IMR-90 (cell line): ENCODE results near the gene MYADM. TPM values are rescaled to one million over a fixed set of nuclear protein-coding genes. Genes with fewer than 3 reads are reported as not detected.

Source experiments
- ATAC-seq: fragments of 200-7000 bp; cut with Tn5 transposase; 2 replicates; pipeline ENCODE4 v1.9.1; 2020; ENCODE audit warnings: low read depth, mild to moderate bottlenecking, moderate library complexity
- BruUV-seq: library from RNA; stranded (reverse); fragments of 400-500 nt; replicated peaks from 2 replicates; lab custom pipeline; 2021; lab: Mats Ljungman, UMichigan
- CTCF ChIA-PET: fragments of 300-600 bp; formaldehyde crosslinking; extraction: SDS; loops from one replicate; lab custom pipeline; 2021; ENCODE audit warnings: antibody characterized with exemption; lab: Yijun Ruan, JAX
- POLR2A ChIA-PET: fragments of 300-600 bp; sonication (Branson Sonifier 250); formaldehyde crosslinking; loops from one replicate; lab custom pipeline; 2022; ENCODE audit warnings: antibody characterized with exemption; ENCODE audit not compliant: unreplicated experiment; lab: Charles Lee
- DNase-seq: peaks from one replicate; pipeline ENCODE4 v3.0.0; 2013
- H2AFZ ChIP-seq: replicated peaks from 2 replicates; pipeline ENCODE3; 2013; ENCODE audit warnings: low read length, mild to moderate bottlenecking; ENCODE audit not compliant: poor library complexity
- H2AK5ac ChIP-seq: 2 replicates; pipeline ENCODE4 v1.6.1; 2013; ENCODE audit warnings: low read depth, low read length, inconsistent platforms
- H2AK9ac ChIP-seq: replicated peaks from 2 replicates; pipeline ENCODE3; 2013; ENCODE audit warnings: mild to moderate bottlenecking, low read depth, low read length, moderate library complexity; ENCODE audit not compliant: poor library complexity
- H2BK120ac ChIP-seq: 2 replicates; pipeline ENCODE4 v1.6.1; 2013; ENCODE audit warnings: low read depth, low read length, inconsistent platforms
- H2BK15ac ChIP-seq: 3 replicates; pipeline ENCODE4 v1.6.1; 2013; ENCODE audit warnings: low read depth, low read length, inconsistent platforms
- H2BK20ac ChIP-seq: 2 replicates; pipeline ENCODE4 v1.6.1; 2013; ENCODE audit warnings: low read depth, mild to moderate bottlenecking, inconsistent platforms, low read length, moderate library complexity
- H2BK5ac ChIP-seq: 2 replicates; pipeline ENCODE4 v1.6.1; 2013; ENCODE audit warnings: mild to moderate bottlenecking, low read depth, low read length, inconsistent platforms; ENCODE audit not compliant: poor library complexity, severe bottlenecking
- H3K14ac ChIP-seq: replicated peaks from 2 replicates; pipeline ENCODE4 v1.6.1; 2013; ENCODE audit warnings: low read depth, low read length, inconsistent platforms
- H3K18ac ChIP-seq: 2 replicates; pipeline ENCODE4 v1.6.1; 2013; ENCODE audit warnings: low read depth, low read length, control low read depth
- H3K23ac ChIP-seq: 2 replicates; pipeline ENCODE4 v1.6.1; 2013; ENCODE audit warnings: low read depth, low read length, inconsistent platforms
- H3K27ac ChIP-seq: 2 replicates; pipeline ENCODE4 v1.5.1; 2013; ENCODE audit warnings: mild to moderate bottlenecking, control low read depth, low read length; ENCODE audit not compliant: insufficient read depth
- H3K27me3 ChIP-seq: 2 replicates; pipeline ENCODE4 v1.6.1; 2013; ENCODE audit warnings: low read length; ENCODE audit not compliant: control insufficient read depth, insufficient read depth
- H3K36me3 ChIP-seq: 2 replicates; pipeline ENCODE4 v1.6.1; 2013; ENCODE audit warnings: low read length, mixed read lengths; ENCODE audit not compliant: control insufficient read depth, insufficient read depth
- H3K4ac ChIP-seq: 2 replicates; pipeline ENCODE4 v1.6.1; 2013; ENCODE audit warnings: low read depth, low read length, inconsistent platforms
- H3K4me1 ChIP-seq: 2 replicates; pipeline ENCODE4 v1.6.1; 2013; ENCODE audit warnings: low read length, mixed read lengths; ENCODE audit not compliant: control insufficient read depth, insufficient read depth
- H3K4me2 ChIP-seq: 2 replicates; pipeline ENCODE4 v1.6.1; 2013; ENCODE audit warnings: low read depth, mild to moderate bottlenecking, control low read depth, low read length, moderate library complexity
- H3K4me3 ChIP-seq: 2 replicates; pipeline ENCODE4 v1.5.1; 2013; ENCODE audit warnings: low read depth, mild to moderate bottlenecking, control low read depth, low read length, moderate library complexity; ENCODE audit not compliant: insufficient read depth
- H3K56ac ChIP-seq: 2 replicates; pipeline ENCODE4 v1.6.1; 2013; ENCODE audit warnings: low read length, inconsistent platforms; ENCODE audit not compliant: insufficient read depth; ENCODE audit errors: extremely low read depth
- H3K79me1 ChIP-seq, 2 experiments: 2 replicates each; pipeline ENCODE4 v1.6.1; 2013; ENCODE audit warnings: low read length in 2 of 2, inconsistent platforms in 1 of 2, low read depth in 1 of 2
- H3K9ac ChIP-seq: 2 replicates; pipeline ENCODE4 v1.6.1; 2013; ENCODE audit warnings: low read depth, low read length, control low read depth
- H3K9me1 ChIP-seq: 2 replicates; pipeline ENCODE4 v1.6.1; 2013; ENCODE audit warnings: low read length, inconsistent platforms; ENCODE audit not compliant: insufficient read depth
- H3K9me3 ChIP-seq: 2 replicates; pipeline ENCODE4 v1.6.1; 2013; ENCODE audit warnings: low read length; ENCODE audit not compliant: control insufficient read depth, insufficient read depth
- H4K20me1 ChIP-seq: 2 replicates; pipeline ENCODE4 v1.6.1; 2013; ENCODE audit warnings: low read length, inconsistent platforms; ENCODE audit not compliant: insufficient read depth
- H4K5ac ChIP-seq: 2 replicates; pipeline ENCODE4 v1.6.1; 2013; ENCODE audit warnings: mild to moderate bottlenecking, low read depth, low read length, control low read depth
- H4K8ac ChIP-seq, 2 experiments: 2 replicates each; pipeline ENCODE4 v1.6.1; 2013; ENCODE audit warnings: low read depth in 2 of 2, low read length in 2 of 2, control low read depth in 1 of 2, inconsistent platforms in 1 of 2
- H4K91ac ChIP-seq: 2 replicates; pipeline ENCODE4 v1.6.1; 2013; ENCODE audit warnings: low read depth, low read length, inconsistent platforms; ENCODE audit not compliant: insufficient read depth
- CHD1 ChIP-seq: IDR thresholded peaks from 2 replicates; pipeline ENCODE4 v1.6.1; 2012; ENCODE audit warnings: low read depth, low read length, improper control_type of control experiment
- MAFK ChIP-seq: IDR thresholded peaks from 2 replicates; pipeline ENCODE4 v1.6.1; 2012; ENCODE audit warnings: low read depth, low read length, improper control_type of control experiment
- POLR2A ChIP-seq: IDR thresholded peaks from 2 replicates; pipeline ENCODE4 v1.6.1; 2012; ENCODE audit warnings: mild to moderate bottlenecking, low read depth, low read length
- RAD21 ChIP-seq: IDR thresholded peaks from 2 replicates; pipeline ENCODE4 v1.6.1; 2012; ENCODE audit warnings: low read length, improper control_type of control experiment
- RFX5 ChIP-seq: IDR thresholded peaks from 2 replicates; pipeline ENCODE4 v1.8.0; 2012; ENCODE audit warnings: low read depth, mild to moderate bottlenecking, low read length, moderate library complexity
- SMC3 ChIP-seq: fragments of 150-350 bp; IDR thresholded peaks from 2 replicates; pipeline ENCODE4 v1.6.1; 2016; ENCODE audit warnings: low read depth, mild to moderate bottlenecking, antibody characterized with exemption, low read length, moderate library complexity
- WGBS, 2 experiments: methylation state at CpG; one replicate each; pipeline versions ENCODE4 v1.1.5 to v1.1.7; 2013; ENCODE audit warnings: missing lambda C conversion rate in 2 of 2; ENCODE audit not compliant: insufficient read length in 1 of 2; ENCODE audit errors: extremely low coverage in 2 of 2; 5-methylcytosine and 5-hydroxymethylcytosine counted together
- dilution Hi-C: fragments of 300-500 bp; cut with HindIII; formaldehyde crosslinking; loops from one replicate; pipeline ENCODE4 v1.14.3; 2018; ENCODE audit warnings: low sequenced_read_pairs; ENCODE audit not compliant: unreplicated experiment
- in situ Hi-C: fragments of 300-500 bp; cut with MboI; formaldehyde crosslinking; loops from 3 replicates; pipeline ENCODE4 v1.14.3; 2019; ENCODE audit warnings: low sequenced_read_pairs, inconsistent platforms, mixed read lengths
- intact Hi-C: fragments of 100-400 bp; cut with micrococcal nuclease; formaldehyde crosslinking; loops from 2 replicates; pipeline ENCODE4 v1.10.0; 2022
- polyA plus RNA-seq, 3 experiments: library from polyadenylated mRNA; depleted of rRNA; stranded (reverse); fragments of >200 nt; gene quantifications; 2 replicates each; pipeline ENCODE4 v1.2.3, GENCODE V29; 2012; ENCODE audit warnings: low replicate concordance in 1 of 3
- total RNA-seq: library from RNA; depleted of rRNA; stranded (reverse); fragments of >200 nt; gene quantifications from 2 replicates; pipeline ENCODE4 v1.2.3, GENCODE V29; 2012
- TF ChIP-seq, protein P1 (sequence below): fragments of 150-350 bp; IDR thresholded peaks from 2 replicates; pipeline ENCODE4 v1.6.1; 2016; ENCODE audit warnings: low read depth, mild to moderate bottlenecking, low read length, moderate library complexity, borderline replicate concordance

Gene MYADM
- total and polyA plus RNA-seq, 2 of the 4 experiments (the other 2 are of a cell fraction) = 4.8 to 96.1 TPM

GRCh38 chr19:53868091-53868891, 608 bp downstream of the MYADM start:
- DNase-seq (peak; percentile 42), ATAC-seq (peak; percentile 15)
- Histone ChIP-seq H3K9me3 (no peaks in the 10 kb centered on the region), H3K27me3 (no peaks in the 10 kb centered on the region), H3K36me3 (peaks cover 17% of the 10 kb centered on the region), H2BK5ac (peak overlapping the region; percentile 89), H3K9me1 (peaks cover 6% of the 10 kb centered on the region; the same call in 1 of the 2 replicates), H4K5ac (peak overlapping the region; percentile 43), H3K27ac (peak overlapping the region; percentile 97), H3K14ac (peak overlapping the region; percentile 99), H3K4me3 (peak overlapping the region; percentile 95), H3K56ac (peak overlapping the region; percentile 94), H2AK9ac (peak overlapping the region; percentile 100), H3K9ac (peak overlapping the region; percentile 96), H3K4ac (peak overlapping the region; percentile 95), H2BK20ac (0 out of 2 replicates have a peak overlapping the region, but pooled peaks have one; percentile 8), H2BK120ac (peak overlapping the region; percentile 59), H3K23ac (peak overlapping the region; percentile 91), H3K4me1 (peaks cover 7% of the 10 kb centered on the region), H3K79me1 (peaks cover 0 to 42% of the 10 kb centered on the region in 2 experiments; a peak in 2 of 4 replicates), H2AFZ (peak overlapping the region; percentile 87), H4K8ac (peak overlapping the region; percentile 64 to 85), H2BK15ac (peak overlapping the region; percentile 6; the same call in 1 of the 3 replicates), H4K20me1 (peaks cover 28% of the 10 kb centered on the region), H2AK5ac (peak overlapping the region; percentile 98), H4K91ac (peak overlapping the region; percentile 97), H3K18ac (peak overlapping the region; percentile 78), H3K4me2 (peak overlapping the region; percentile 74)
- WGBS, 2 experiments = 0% methylated on average over 4 of the region's 37 CpGs; no CpG with 5 or more reads in 1 of the 2 experiments
- in situ Hi-C loops (no loop called here), intact Hi-C loops (loop anchor here (10.0 kb wide), 1 partner anchor 237 kb away; the partner anchor contains the start of genes NDUFA3 and OSCAR), dilution Hi-C loops (no loop called here)
- CTCF ChIA-PET = interaction anchor here (1.1 kb wide), 1 partner anchor 59 kb away, joined by 4 read pairs; no protein-coding TSS in a partner anchor
- BruUV-seq = TSS peak; percentile 88
- POLR2A ChIA-PET = interaction anchor here (0.7 to 1.2 kb wide), 4 partner anchors 21 to 1786 kb away, joined by 3 to 5 read pairs (median 3); partner anchors contain the start of gene U2AF2
- TF ChIP-seq, protein P1, sequence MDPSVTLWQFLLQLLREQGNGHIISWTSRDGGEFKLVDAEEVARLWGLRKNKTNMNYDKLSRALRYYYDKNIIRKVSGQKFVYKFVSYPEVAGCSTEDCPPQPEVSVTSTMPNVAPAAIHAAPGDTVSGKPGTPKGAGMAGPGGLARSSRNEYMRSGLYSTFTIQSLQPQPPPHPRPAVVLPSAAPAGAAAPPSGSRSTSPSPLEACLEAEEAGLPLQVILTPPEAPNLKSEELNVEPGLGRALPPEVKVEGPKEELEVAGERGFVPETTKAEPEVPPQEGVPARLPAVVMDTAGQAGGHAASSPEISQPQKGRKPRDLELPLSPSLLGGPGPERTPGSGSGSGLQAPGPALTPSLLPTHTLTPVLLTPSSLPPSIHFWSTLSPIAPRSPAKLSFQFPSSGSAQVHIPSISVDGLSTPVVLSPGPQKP = no peak
- TF ChIP-seq RAD21 (no peak), CHD1 (peak; percentile 93; the same call in 1 of the 2 replicates), MAFK (no peak), RFX5 (no peak), SMC3 (no peak), POLR2A (peak; percentile 76)
